Heart left ventricle (tissue), 13 donors: ENCODE data around the gene SCN9A.

Source experiments
- CTCF ChIP-seq, 12 donors: fragments of 200-600 bp; sonication (generic) in 4 of 12; IDR thresholded peaks; one replicate each; pipeline versions ENCODE4 v1.5.0 to v1.8.0; 2018 to 2022; ENCODE audit warnings: antibody characterized with exemption in 12 of 12, mild to moderate bottlenecking in 5 of 12
- POLR2A ChIP-seq, 2 donors: fragments of 450-650 bp; IDR thresholded peaks; one replicate each; pipeline ENCODE4 v1.6.1; 2017; ENCODE audit warnings: antibody characterized with exemption in 2 of 2, mild to moderate bottlenecking in 2 of 2, moderate library complexity in 2 of 2
- donor health status: ischemic (EF 13 %, LVEDD 7.1; RV severe dilation, severe dysfunction).
- donor health status: DM: no; HTN: yes; CAD: no.
- donor health status: DM: no; HTN: no; CAD: no.
- donor health status: ischemic (EF 25% LVEDD 6.9; RV normal size, moderate dysfunction).
- donor health status: ischemic (EF 25% LVEDD 5.7; RV mildly dilated, moderate dysfunction).
- donor health status: ischemic (EF 35%, LVEDD 5.7; RV mildly dilated, moderate dysfunction).
- donor health status: nonischemic (EF 11% LVEDD 7.7; RV severe dilation, severe dysfunction).
- donor health status: DM: yes; HTN: yes; CAD: no.
- donor health status: PGD.
- donor health status: ischemic (EF 29% LVEDD 5.4; RV normal size, mild dysfunction).
- donor health status: nonischemic (EF 23%, LVEDD 6.1; RV moderate dilation, normal function).

GRCh38 chr2:166269322-166269721, 106.4 kb downstream of the SCN9A start:
- TF ChIP-seq CTCF (IDR thresholded peaks at IDR 0.05) (no peak), POLR2A (IDR thresholded peaks at IDR 0.05) (no peak)
